Colon (tissue), 2 donors: Measurements from ENCODE around the gene MOB3B.
"Not testable (repeated sequence)": the region's sequence is repeated elsewhere in the genome, so short reads cannot be mapped to it uniquely, and the experiment has no call there.

ENCODE experiments used
- FAIRE-seq: peaks from 2 replicates; lab custom pipeline; 2012; peaks lifted over from hg19 to GRCh38; lab: Jason Lieb, UNC
- donor health status: control.
- donor health status: control.

MOB3B gene

GRCh38 chr9:27514551-27514950 is 15.1 kb downstream of the MOB3B start:
- FAIRE-seq, result no peak

- no peak for FAIRE-seq
Observed at GRCh38 chr9:27511771-27512170, 17.8 kb downstream of the MOB3B start.

GRCh38 chr9:27510780-27511179 is 18.8 kb downstream of the MOB3B start:
- no peak for FAIRE-seq

GRCh38 chr9:27506981-27507380 is 22.6 kb downstream of the MOB3B start:
- no peak for FAIRE-seq

GRCh38 chr9:27505744-27506161 is 23.9 kb downstream of the MOB3B start:
- FAIRE-seq, result no peak

DNA sequence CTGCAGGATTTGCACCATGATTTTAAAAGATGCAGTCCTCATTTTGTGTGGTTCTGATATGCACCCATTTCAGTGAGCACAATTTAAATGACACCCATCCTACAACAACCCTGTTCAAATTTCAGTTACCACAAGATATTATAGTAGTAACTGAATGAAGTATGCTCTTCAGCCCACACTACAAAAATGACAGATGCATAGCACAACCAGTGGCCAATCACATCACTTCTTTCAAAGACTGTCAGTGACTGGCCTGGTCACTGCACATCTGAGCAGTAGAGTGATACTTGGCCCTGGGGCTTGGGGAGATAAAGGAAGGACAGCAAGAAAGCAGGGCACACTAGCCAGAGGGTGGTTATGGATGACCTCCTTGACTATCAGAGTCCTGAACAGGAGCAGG is 25.4 kb downstream of the MOB3B start:
- FAIRE-seq, result no peak

GRCh38 chr9:27503623-27504022 is 26.0 kb downstream of the MOB3B start:
- FAIRE-seq, result no peak

- not testable (repeated sequence) for FAIRE-seq
Observed at GRCh38 chr9:27500902-27501301, 28.7 kb downstream of the MOB3B start.

DNA sequence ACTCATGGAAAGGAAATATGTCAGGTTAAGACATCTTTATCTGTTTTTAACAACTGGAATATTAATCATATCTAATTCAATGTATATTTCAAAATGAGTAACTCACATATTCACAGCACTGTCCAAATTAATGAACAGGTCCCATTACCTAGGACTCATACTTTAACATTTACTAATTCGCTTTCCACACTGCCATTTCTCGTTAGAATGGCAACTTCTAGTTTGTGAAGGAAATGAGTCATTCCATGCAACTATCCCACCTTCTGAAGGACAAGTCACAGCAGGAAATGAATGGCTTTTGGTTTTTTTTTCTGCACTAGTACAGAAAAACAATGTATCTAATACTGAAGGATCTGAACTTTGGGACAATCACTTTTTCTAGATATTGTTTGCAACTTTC is 30.2 kb downstream of the MOB3B start:
- FAIRE-seq, result no peak

DNA sequence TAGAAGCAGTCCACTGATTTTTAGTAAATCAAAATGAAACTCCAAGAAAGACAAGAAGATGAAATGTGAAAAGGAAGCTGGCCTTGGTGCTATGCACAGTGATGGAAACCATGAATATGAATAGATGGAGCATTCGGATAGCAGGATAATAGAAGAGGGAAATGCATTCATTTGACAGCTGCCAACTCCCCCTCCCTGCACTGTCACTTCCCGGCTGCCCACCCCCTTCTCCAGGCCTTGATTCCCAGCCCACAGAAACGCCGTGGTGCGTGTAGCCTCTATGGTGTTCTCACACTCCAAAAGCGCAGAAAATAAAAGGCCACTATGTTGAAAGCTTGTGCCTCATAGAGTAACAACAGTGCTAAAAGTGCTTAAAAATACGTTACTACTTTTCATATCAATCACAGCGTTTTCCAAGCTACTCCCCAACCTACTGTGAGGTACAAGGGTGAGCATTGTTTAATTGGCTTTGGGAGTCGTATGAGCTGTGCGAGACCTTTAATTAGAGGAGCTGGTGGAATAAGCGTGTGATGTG is 31.7 kb downstream of the MOB3B start:
- no peak for FAIRE-seq

DNA sequence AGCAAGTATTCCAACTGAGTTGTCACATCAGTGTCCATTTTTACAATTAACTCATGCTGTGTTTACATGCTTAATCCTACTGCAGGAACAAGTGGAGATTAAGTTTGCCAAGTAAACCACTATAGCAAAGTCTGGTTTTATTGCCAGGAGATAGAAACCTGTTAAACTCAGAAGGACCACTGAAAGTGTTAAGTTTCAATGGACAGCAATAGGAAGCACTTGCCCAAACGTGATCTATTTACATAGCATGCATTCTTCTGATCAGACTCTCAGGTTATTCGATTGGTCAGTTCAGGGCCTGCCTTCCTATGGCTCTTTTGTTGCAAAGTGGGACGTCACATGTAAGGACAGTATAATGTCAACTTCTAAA is 33.5 kb downstream of the MOB3B start:
- no peak for FAIRE-seq

DNA sequence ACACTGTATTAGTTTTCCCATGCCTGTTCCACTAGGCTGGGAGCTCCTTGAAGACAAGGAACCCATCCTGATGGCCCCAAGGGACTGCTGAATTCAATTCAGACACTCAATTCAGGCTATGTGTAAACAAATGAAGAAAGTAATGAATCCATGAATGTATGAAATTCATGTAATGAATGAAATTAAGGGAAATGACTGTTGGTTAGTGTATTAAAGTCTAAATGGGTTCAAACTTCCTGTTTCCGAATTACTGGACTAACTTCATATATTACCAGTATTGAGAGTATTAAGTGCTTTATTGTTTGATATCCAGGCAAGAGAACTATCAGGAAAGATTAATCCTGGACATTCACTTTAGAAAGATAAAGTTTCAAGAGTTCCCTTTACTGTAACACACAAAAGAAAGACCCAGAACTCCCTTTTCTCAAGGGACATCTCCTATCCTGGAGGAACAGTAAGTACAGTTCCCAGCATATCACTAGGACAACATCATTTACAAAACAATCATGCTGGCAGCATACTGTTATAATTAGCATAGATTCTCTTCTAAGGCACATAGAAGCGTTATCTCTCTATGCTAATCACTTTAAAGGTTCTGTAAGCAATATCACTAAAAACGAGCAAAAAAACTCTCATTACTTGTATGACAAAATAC is 34.0 kb downstream of the MOB3B start:
- no peak for FAIRE-seq

DNA sequence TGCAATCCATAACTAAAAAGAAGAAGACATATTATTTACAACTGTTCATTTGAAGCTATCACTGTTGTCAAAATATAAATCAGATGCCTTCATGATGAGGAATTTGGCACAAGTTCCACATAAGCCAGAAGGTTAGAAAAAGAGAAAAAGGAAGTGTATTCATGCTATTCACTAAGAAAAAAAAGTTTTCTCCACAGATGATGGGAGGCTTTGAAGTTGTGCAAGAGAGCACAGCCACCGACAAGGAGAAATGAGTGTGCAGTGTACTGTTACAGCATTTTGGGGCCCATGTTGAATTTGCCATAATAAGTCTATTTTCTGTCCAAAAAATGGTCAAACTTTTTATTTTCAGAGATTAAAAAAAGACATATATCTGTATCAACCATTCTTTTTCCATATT is 38.5 kb downstream of the MOB3B start:
- no peak for FAIRE-seq

- no peak for FAIRE-seq
Observed at GRCh38 chr9:27489087-27489876, 40.3 kb downstream of the MOB3B start.

DNA sequence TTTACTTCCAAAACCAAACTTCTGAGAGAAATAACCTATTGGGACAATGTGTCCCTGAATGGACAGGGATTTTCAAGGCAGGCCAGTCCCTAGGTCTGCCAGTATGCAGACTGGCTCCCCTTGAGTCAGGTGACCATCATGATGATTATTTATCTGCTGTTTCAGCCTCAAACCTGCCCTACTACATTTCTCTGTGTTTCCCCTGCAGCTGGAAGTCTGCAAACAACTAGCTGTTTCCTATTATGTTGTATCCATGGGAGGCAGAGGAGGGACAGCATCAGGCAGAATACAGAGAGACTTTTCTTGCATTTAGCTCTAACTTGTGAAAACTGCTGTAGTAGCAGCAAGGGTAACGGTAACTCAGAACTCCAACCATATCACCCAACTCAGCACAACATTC is 41.7 kb downstream of the MOB3B start:
- no peak for FAIRE-seq

DNA sequence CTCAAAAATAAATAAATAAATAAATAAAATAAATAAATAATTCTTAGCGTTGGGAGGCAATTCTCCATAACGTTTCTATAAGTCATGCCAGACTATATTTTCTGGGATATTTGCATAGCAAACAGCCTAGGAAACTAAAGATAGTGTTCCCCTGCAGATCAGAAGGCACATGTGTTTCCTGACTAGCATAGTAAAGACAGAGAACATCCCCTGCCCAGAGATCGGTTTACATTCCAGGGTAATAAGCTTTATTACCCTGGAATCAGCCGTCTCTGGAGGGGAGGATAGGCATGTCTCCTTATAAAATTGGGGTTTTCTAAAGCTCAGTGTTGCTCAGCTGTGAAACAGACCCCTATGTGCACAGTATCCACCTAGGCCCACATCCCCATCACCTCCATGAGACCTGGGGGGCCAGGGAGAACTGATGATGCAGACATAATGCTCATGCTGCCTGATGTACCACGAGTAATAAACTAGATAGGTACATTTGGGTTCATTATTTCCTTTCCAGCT is 42.4 kb downstream of the MOB3B start:
- no peak for FAIRE-seq

DNA sequence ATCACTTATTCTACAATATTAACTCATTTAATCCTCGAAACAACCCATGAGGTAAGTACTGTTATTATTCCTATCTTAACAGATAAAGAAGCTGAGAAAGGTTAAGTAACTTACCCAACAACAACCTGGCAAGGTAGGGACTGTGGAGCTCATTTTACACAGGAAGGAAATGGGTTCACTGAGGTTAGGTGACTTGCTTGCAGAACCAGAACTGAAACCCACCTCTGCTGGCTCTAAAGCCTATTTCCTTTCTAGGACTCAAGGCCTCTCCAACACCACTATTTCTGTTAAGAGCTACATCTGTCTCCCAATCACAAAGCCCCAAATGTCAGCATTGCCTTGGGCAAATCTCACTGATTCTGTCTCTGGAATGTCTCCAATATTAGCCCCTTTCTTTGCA is 44.5 kb downstream of the MOB3B start:
- FAIRE-seq, result no peak

DNA sequence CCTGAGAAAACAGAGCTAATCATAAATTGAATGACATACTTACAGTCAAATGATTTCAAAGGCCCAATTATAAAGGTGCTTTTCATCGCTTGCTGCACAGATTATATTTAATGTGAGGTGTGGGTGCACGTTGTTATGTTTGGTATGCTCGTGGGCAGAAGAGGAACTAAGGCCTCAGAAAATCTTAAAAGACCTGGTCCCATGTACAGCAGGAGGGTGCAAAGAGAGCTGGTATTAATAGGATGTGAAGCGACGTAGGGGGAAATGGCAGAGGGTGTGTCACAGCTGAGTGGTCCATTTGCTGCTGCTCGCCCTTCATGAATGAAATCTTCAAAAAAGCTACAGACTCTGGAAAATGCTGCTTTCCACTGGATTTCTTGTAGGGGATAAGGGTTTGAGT is 46.0 kb downstream of the MOB3B start:
- FAIRE-seq, result no peak

DNA sequence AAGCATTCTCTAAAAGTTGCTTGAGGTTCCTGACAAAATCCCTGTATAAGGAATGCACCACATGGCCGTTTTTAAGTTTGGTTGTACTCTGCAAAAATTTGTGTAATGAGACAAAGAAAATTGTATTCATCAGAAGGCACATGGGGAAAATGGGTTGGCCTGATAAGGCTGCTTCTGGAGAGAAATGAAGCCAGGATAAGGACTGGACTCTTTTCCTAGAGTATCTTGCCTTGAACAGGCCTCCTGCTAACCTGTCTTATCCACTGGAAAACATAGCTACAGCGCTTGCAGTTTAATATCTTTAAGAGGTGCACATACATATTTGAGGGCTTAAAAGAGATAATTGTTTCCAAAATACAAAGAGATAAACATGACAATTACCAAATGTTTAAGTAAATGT is 46.9 kb downstream of the MOB3B start:
- FAIRE-seq, result no peak

DNA sequence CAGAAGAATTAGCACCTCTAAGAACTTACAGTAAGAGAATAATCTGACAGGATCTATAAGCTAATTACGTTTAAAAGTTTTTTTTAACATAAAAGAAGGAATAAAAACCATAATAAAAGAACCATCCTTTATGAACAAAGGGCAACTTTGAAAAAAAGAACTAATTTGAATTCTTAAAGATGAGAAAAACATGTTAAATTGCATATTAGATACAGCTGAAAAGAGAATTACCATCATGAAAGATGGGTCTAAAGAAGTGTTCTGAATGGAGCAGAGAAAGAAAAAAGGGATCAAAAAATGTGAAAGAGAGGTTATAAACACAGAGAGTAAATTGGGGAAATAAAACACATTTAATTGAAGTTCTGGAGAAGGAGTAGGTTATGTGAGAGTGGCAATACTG is 51.3 kb downstream of the MOB3B start:
- FAIRE-seq, result no peak

GRCh38 chr9:27476870-27477515 is 52.6 kb downstream of the MOB3B start:
- FAIRE-seq, result no peak

GRCh38 chr9:27475057-27475595 is 54.5 kb downstream of the MOB3B start:
- FAIRE-seq, result no peak

GRCh38 chr9:27474305-27474704 is 55.3 kb downstream of the MOB3B start:
- no peak for FAIRE-seq
